Osteoblast (primary cell): ENCODE data around the gene TRAK1. TPM values are rescaled to one million over a fixed set of nuclear protein-coding genes. Genes with fewer than 3 reads are reported as not detected.
A peak's percentile ranks its signal among the peaks of the same experiment; 100 is the strongest.

Experiments
- DNase-seq: peaks from one replicate; pipeline ENCODE4 v3.0.0; 2011; ENCODE audit warnings: low spot score, mixed read lengths; ENCODE audit not compliant: insufficient read length; ENCODE audit errors: missing footprints
- H2AFZ ChIP-seq: 2 replicates; pipeline ENCODE4 v1.6.0; 2011; ENCODE audit warnings: mild to moderate bottlenecking, low read length
- H3K27ac ChIP-seq: 2 replicates; pipeline ENCODE4 v1.5.1; 2011; ENCODE audit warnings: mild to moderate bottlenecking, low read depth, low read length, moderate library complexity
- H3K27me3 ChIP-seq: 2 replicates; pipeline ENCODE4 v1.6.0; 2012; ENCODE audit warnings: mild to moderate bottlenecking, control low read depth, inconsistent platforms, low read length, moderate library complexity; ENCODE audit not compliant: insufficient read depth
- H3K36me3 ChIP-seq: 2 replicates; pipeline ENCODE4 v1.5.1; 2011; ENCODE audit warnings: mild to moderate bottlenecking, low read length, control low read depth, moderate library complexity; ENCODE audit not compliant: insufficient read depth
- H3K4me1 ChIP-seq: 2 replicates; pipeline ENCODE4 v1.5.1; 2011; ENCODE audit warnings: mild to moderate bottlenecking, low read length, control low read depth, moderate library complexity; ENCODE audit not compliant: insufficient read depth
- H3K4me2 ChIP-seq: 2 replicates; pipeline ENCODE4 v1.6.0; 2011; ENCODE audit warnings: mild to moderate bottlenecking, low read length; ENCODE audit not compliant: insufficient read depth
- H3K4me3 ChIP-seq: fragments of 200-600 bp; sonication (generic); 3 replicates; pipeline ENCODE4 v1.5.1; 2012; ENCODE audit warnings: mild to moderate bottlenecking, low read length, inconsistent platforms; ENCODE audit not compliant: insufficient read depth
- H3K79me2 ChIP-seq: 2 replicates; pipeline ENCODE4 v1.6.0; 2012; ENCODE audit warnings: mild to moderate bottlenecking, low read length, control low read depth, inconsistent platforms; ENCODE audit not compliant: insufficient read depth
- H3K9me3 ChIP-seq: 2 replicates; pipeline ENCODE4 v1.5.1; 2011; ENCODE audit warnings: low read depth, low read length, control low read depth
- H4K20me1 ChIP-seq: 2 replicates; pipeline ENCODE4 v1.6.0; 2012; ENCODE audit warnings: mild to moderate bottlenecking, low read length, control low read depth; ENCODE audit not compliant: insufficient read depth
- total RNA-seq: library from RNA; depleted of rRNA; stranded (reverse); fragments of >200 nt; gene quantifications from 2 replicates; pipeline ENCODE4 v1.2.3, GENCODE V29; 2012
- TF ChIP-seq, protein P1 (sequence below): IDR thresholded peaks from 2 replicates; pipeline ENCODE4 v1.5.1; 2011; ENCODE audit warnings: mild to moderate bottlenecking, low read depth, low read length, moderate library complexity; ENCODE audit errors: extremely low read depth

The TRAK1 gene
- total RNA-seq, 1 donor, result 60.4 TPM

DNA sequence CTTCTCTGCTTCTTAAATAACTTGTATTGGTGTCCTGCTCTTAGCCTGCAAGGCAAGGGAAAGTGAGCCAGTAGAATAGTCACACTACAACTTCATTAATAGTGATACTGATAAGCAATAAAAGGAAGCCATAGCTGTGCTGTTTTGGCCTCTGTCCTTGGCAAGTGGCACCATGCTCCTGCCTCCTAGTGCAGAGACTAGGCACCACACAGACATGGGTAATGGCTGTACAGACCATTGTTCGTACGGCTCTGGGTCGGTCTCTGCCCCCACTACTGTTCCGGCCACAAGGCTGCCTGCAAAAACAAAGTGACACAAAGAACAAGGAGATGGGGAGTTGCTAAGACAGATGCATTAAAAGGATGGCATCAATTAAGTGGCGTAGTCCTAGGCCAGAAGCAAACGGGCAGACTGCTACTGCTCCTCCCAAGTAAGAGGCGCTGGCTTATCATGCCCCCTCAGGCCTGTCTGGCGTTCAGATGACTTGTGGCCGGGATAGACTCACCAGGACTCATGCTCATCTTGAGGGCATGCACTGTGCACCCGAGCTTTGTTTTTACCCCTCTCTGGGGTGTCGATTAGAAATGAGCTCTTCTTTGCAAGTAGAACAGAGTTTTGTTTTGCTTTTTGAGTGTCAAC lies 75.6 kb downstream of the TRAK1 start:
- DNase-seq, result no peak
- H3K9me3 ChIP-seq, result no peaks in the 10 kb centered on the region
- H3K27me3 ChIP-seq, result no peaks in the 10 kb centered on the region
- TF ChIP-seq, protein P1, sequence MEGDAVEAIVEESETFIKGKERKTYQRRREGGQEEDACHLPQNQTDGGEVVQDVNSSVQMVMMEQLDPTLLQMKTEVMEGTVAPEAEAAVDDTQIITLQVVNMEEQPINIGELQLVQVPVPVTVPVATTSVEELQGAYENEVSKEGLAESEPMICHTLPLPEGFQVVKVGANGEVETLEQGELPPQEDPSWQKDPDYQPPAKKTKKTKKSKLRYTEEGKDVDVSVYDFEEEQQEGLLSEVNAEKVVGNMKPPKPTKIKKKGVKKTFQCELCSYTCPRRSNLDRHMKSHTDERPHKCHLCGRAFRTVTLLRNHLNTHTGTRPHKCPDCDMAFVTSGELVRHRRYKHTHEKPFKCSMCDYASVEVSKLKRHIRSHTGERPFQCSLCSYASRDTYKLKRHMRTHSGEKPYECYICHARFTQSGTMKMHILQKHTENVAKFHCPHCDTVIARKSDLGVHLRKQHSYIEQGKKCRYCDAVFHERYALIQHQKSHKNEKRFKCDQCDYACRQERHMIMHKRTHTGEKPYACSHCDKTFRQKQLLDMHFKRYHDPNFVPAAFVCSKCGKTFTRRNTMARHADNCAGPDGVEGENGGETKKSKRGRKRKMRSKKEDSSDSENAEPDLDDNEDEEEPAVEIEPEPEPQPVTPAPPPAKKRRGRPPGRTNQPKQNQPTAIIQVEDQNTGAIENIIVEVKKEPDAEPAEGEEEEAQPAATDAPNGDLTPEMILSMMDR, result no peak
- H3K4me3 ChIP-seq, result no peak overlapping the region
- no peak overlapping the region for H3K27ac ChIP-seq
- H2AFZ ChIP-seq, result no peak overlapping the region
- H3K4me2 ChIP-seq, result no peak overlapping the region
- H3K79me2 ChIP-seq, result peaks cover 60% of the 10 kb centered on the region
- no peaks in the 10 kb centered on the region for H3K4me1 ChIP-seq
- H3K36me3 ChIP-seq, result no peaks in the 10 kb centered on the region
- peaks cover 48% of the 10 kb centered on the region for H4K20me1 ChIP-seq

DNA sequence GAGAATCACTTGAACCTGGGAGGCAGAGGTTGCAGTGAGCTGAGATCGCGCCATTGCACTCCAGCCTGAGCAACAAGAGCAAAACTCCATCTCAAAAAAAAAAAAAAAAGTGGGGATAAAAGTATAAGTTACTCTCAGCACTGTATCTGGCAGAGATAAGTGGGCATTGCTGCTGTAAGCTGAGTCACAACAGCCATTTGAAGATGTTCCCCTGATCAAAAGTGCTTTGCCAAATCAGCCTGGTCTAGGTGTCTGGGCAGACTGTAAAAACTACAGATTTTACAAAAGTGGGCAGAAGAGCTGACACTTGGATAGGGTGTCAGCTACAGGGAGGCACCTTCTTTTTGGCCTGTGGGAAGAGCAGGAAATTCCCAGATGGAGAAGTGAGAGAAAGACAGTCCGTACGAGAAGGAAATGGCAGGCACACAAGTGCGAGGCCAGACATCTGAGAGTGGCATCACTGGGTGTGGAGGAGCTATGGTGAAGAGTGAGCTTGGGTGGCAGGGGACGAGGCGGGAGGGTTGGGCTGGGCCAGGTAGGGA lies 78.5 kb downstream of the TRAK1 start:
- no peaks in the 10 kb centered on the region for H3K4me1 ChIP-seq
- no peak overlapping the region for H3K27ac ChIP-seq
- no peak overlapping the region for H2AFZ ChIP-seq
- H3K27me3 ChIP-seq, result no peaks in the 10 kb centered on the region
- TF ChIP-seq, protein P1, result no peak
- H4K20me1 ChIP-seq, result peaks cover 59% of the 10 kb centered on the region
- no peak overlapping the region for H3K4me3 ChIP-seq
- no peaks in the 10 kb centered on the region for H3K9me3 ChIP-seq
- H3K4me2 ChIP-seq, result no peak overlapping the region
- H3K79me2 ChIP-seq, result peaks cover 60% of the 10 kb centered on the region
- no peak for DNase-seq
- H3K36me3 ChIP-seq, result no peaks in the 10 kb centered on the region

DNA sequence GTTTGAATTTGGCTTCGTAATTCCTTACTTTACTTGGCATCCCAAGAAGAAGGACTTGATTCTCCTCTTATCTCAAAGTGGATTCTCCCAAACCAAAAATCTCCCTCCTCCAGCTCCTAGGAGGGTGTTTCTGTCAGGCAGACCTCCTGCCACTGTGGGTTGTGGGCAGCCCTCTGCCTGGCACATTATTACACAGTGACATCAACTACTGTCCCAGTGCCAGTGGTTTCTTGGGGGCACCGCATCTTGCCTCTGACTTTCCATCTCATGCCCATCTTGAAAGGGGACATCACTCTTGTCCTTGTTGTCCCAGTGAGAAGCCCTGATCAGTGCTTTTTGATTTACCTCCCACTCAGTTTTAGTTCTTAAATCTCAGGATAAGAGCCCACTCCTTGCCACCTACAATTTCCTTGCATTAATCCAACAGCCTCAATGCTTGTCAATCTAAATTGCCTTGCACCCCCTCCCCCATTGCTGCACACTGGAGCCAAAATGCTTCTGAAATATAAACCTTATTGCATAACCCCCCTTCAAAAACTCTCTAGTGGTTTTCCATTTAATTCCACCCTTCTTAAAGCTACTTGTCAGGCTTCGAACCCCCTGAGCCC lies 81.0 kb downstream of the TRAK1 start:
- Histone ChIP-seq H3K9me3 (no peaks in the 10 kb centered on the region), H3K4me3 (no peak overlapping the region), H3K4me1 (no peaks in the 10 kb centered on the region), H4K20me1 (peaks cover 47% of the 10 kb centered on the region), H3K79me2 (peaks cover 54% of the 10 kb centered on the region), H3K36me3 (no peaks in the 10 kb centered on the region), H2AFZ (no peak overlapping the region), H3K27me3 (no peaks in the 10 kb centered on the region), H3K4me2 (no peak overlapping the region), H3K27ac (no peak overlapping the region)
- TF ChIP-seq, protein P1, result no peak
- DNase-seq, result peak; percentile 38

- Histone ChIP-seq H4K20me1 (peaks cover 52% of the 10 kb centered on the region), H3K79me2 (peaks cover 57% of the 10 kb centered on the region), H3K27me3 (no peaks in the 10 kb centered on the region), H3K4me3 (no peak overlapping the region), H2AFZ (no peak overlapping the region), H3K4me2 (no peak overlapping the region), H3K27ac (no peak overlapping the region), H3K36me3 (peaks cover 4% of the 10 kb centered on the region), H3K9me3 (no peaks in the 10 kb centered on the region), H3K4me1 (no peaks in the 10 kb centered on the region)
- no peak for DNase-seq
- TF ChIP-seq, protein P1, result no peak
These were observed 82.2 kb downstream of the TRAK1 start for GRCh38 chr3:42173307-42173706.
